Stimulated activated effector memory CD8-positive, alpha-beta T cell treated with anti-CD3 and anti-CD28 coated beads, Interleukin-12 subunit alpha, Interleukin-12 subunit beta, amount 100 ng/mL, for 72 hours (primary cell): ENCODE results near the gene POMGNT2.
A peak's percentile ranks its signal among the peaks of the same experiment; 100 is the strongest.

Experiments
- ATAC-seq: fragments of 150-1000 bp; cut with Tn5 transposase; 2 replicates; pipeline ENCODE4 v1.10.0; 2021
- DNase-seq, 2 donors: peaks; one replicate each; pipeline ENCODE4 v3.0.0; 2021 to 2022; ENCODE audit warnings: low spot score in 2 of 2
- H3K27ac Mint-ChIP-seq: one replicate; pipeline ENCODE4 v1.8.0; 2022; ENCODE audit warnings: mild to moderate bottlenecking, mixed read lengths
- H3K36me3 Mint-ChIP-seq: one replicate; pipeline ENCODE4 v1.8.0; 2022; ENCODE audit warnings: mild to moderate bottlenecking, mixed read lengths
- H3K4me1 Mint-ChIP-seq: one replicate; pipeline ENCODE4 v1.8.0; 2022; ENCODE audit warnings: mixed read lengths
- H3K4me3 Mint-ChIP-seq: one replicate; pipeline ENCODE4 v1.8.0; 2022; ENCODE audit warnings: mild to moderate bottlenecking, mixed read lengths
- H3K9me3 Mint-ChIP-seq: one replicate; pipeline ENCODE4 v1.8.0; 2022; ENCODE audit warnings: mixed read lengths

Gene POMGNT2

GRCh38 chr3:43105596-43106292 lies at the start of gene POMGNT2:
POMGNT2 (minus strand) TSS chr3:43106079; CDS start chr3:43081431, 24,648 bp downstream.
- Mint-ChIP-seq H3K9me3 (no peaks in the 10 kb centered on the region), H3K4me3 (peak within 1 kb of the TSS; percentile 61), H3K4me1 (peaks cover 17% of the 10 kb centered on the region), H3K36me3 (no peaks in the 10 kb centered on the region), H3K27ac (peak within 1 kb of the TSS; percentile 45)
- ATAC-seq: peak; percentile 97
- peak; percentile 81 to 88 for DNase-seq

- DNase-seq (peak in 1 of 2 donors; percentile 41), ATAC-seq (no peak)
- peaks cover 6% of the 10 kb centered on the region for H3K4me1 Mint-ChIP-seq
- H3K9me3 Mint-ChIP-seq: no peaks in the 10 kb centered on the region
- no peak overlapping the region for H3K4me3 Mint-ChIP-seq
- no peaks in the 10 kb centered on the region for H3K36me3 Mint-ChIP-seq
- no peak overlapping the region for H3K27ac Mint-ChIP-seq
Measured at GRCh38 chr3:43154980-43155379, 49.1 kb upstream of the POMGNT2 start.

- no peak overlapping the region for H3K27ac Mint-ChIP-seq
- ATAC-seq: no peak
- H3K9me3 Mint-ChIP-seq: no peaks in the 10 kb centered on the region
- H3K36me3 Mint-ChIP-seq: no peaks in the 10 kb centered on the region
- H3K4me3 Mint-ChIP-seq: no peak overlapping the region
- DNase-seq: peak in 1 of 2 donors; percentile 40
- H3K4me1 Mint-ChIP-seq: peaks cover 6% of the 10 kb centered on the region
Measured at GRCh38 chr3:43153216-43154083, 47.6 kb upstream of the POMGNT2 start.

GRCh38 chr3:43152649-43153048 lies 46.8 kb upstream of the POMGNT2 start:
- peaks cover 6% of the 10 kb centered on the region for H3K4me1 Mint-ChIP-seq
- ATAC-seq: no peak
- DNase-seq: no peak
- H3K9me3 Mint-ChIP-seq: no peaks in the 10 kb centered on the region
- H3K4me3 Mint-ChIP-seq: no peak overlapping the region
- H3K27ac Mint-ChIP-seq: no peak overlapping the region
- no peaks in the 10 kb centered on the region for H3K36me3 Mint-ChIP-seq

- Mint-ChIP-seq H3K36me3 (no peaks in the 10 kb centered on the region), H3K4me3 (no peak overlapping the region), H3K9me3 (peaks cover 3% of the 10 kb centered on the region), H3K27ac (no peak overlapping the region), H3K4me1 (no peaks in the 10 kb centered on the region)
- DNase-seq (no peak), ATAC-seq (no peak)
Measured at GRCh38 chr3:43148033-43148432, 42.2 kb upstream of the POMGNT2 start.

- Mint-ChIP-seq H3K27ac (no peak overlapping the region), H3K4me3 (no peak overlapping the region), H3K4me1 (peaks cover 8% of the 10 kb centered on the region), H3K36me3 (no peaks in the 10 kb centered on the region), H3K9me3 (peaks cover 3% of the 10 kb centered on the region)
- DNase-seq: peak in 1 of 2 donors; percentile 34
- no peak for ATAC-seq
Measured at GRCh38 chr3:43146599-43146998, 40.7 kb upstream of the POMGNT2 start.

- ATAC-seq (no peak), DNase-seq (peak in 1 of 2 donors; percentile 12)
- Mint-ChIP-seq H3K4me1 (peaks cover 8% of the 10 kb centered on the region), H3K36me3 (no peaks in the 10 kb centered on the region), H3K4me3 (no peak overlapping the region), H3K27ac (no peak overlapping the region), H3K9me3 (peaks cover 3% of the 10 kb centered on the region)
Measured at GRCh38 chr3:43144761-43145490, 39.0 kb upstream of the POMGNT2 start.

GRCh38 chr3:43142472-43142871 lies 36.6 kb upstream of the POMGNT2 start:
- H3K9me3 Mint-ChIP-seq: peaks cover 3% of the 10 kb centered on the region

GRCh38 chr3:43138488-43139231 lies 32.8 kb upstream of the POMGNT2 start:
- DNase-seq: peak in 1 of 2 donors; percentile 2
- no peaks in the 10 kb centered on the region for H3K36me3 Mint-ChIP-seq
- peaks cover 5% of the 10 kb centered on the region for H3K9me3 Mint-ChIP-seq
- H3K27ac Mint-ChIP-seq: no peak overlapping the region
- H3K4me1 Mint-ChIP-seq: peaks cover 8% of the 10 kb centered on the region
- ATAC-seq: no peak
- no peak overlapping the region for H3K4me3 Mint-ChIP-seq

More at GRCh38 chr3:43142472-43142871, 36.6 kb upstream of the POMGNT2 start:
- Mint-ChIP-seq H3K4me1 (peaks cover 8% of the 10 kb centered on the region), H3K27ac (no peak overlapping the region), H3K36me3 (no peaks in the 10 kb centered on the region), H3K4me3 (no peak overlapping the region)
- DNase-seq (peak in 1 of 2 donors; percentile 15), ATAC-seq (no peak)

- no peaks in the 10 kb centered on the region for H3K36me3 Mint-ChIP-seq
- peaks cover 5% of the 10 kb centered on the region for H3K9me3 Mint-ChIP-seq
- peak in 1 of 2 donors; percentile 23 for DNase-seq
- no peaks in the 10 kb centered on the region for H3K4me1 Mint-ChIP-seq
- H3K4me3 Mint-ChIP-seq: no peak overlapping the region
- H3K27ac Mint-ChIP-seq: no peak overlapping the region
- ATAC-seq: no peak
Measured at GRCh38 chr3:43132870-43133636, 27.2 kb upstream of the POMGNT2 start.

GRCh38 chr3:43132193-43132592 lies 26.3 kb upstream of the POMGNT2 start:
- ATAC-seq (no peak), DNase-seq (peak in 1 of 2 donors; percentile 8)
- Mint-ChIP-seq H3K36me3 (no peaks in the 10 kb centered on the region), H3K27ac (no peak overlapping the region), H3K4me3 (no peak overlapping the region), H3K4me1 (no peaks in the 10 kb centered on the region), H3K9me3 (peaks cover 5% of the 10 kb centered on the region)

GRCh38 chr3:43128464-43128863 lies 22.6 kb upstream of the POMGNT2 start:
- Mint-ChIP-seq H3K36me3 (no peaks in the 10 kb centered on the region), H3K4me3 (no peak overlapping the region), H3K9me3 (peaks cover 9% of the 10 kb centered on the region), H3K27ac (no peak overlapping the region), H3K4me1 (no peaks in the 10 kb centered on the region)
- ATAC-seq (no peak), DNase-seq (no peak)

- DNase-seq (no peak), ATAC-seq (no peak)
- no peaks in the 10 kb centered on the region for H3K36me3 Mint-ChIP-seq
- H3K4me1 Mint-ChIP-seq: no peaks in the 10 kb centered on the region
- no peak overlapping the region for H3K27ac Mint-ChIP-seq
- H3K9me3 Mint-ChIP-seq: peaks cover 9% of the 10 kb centered on the region
- no peak overlapping the region for H3K4me3 Mint-ChIP-seq
Measured at GRCh38 chr3:43126536-43126935, 20.7 kb upstream of the POMGNT2 start.

GRCh38 chr3:43123895-43124294 lies 18.0 kb upstream of the POMGNT2 start:
- Mint-ChIP-seq H3K36me3 (no peaks in the 10 kb centered on the region), H3K4me3 (no peak overlapping the region), H3K27ac (no peak overlapping the region), H3K4me1 (no peaks in the 10 kb centered on the region), H3K9me3 (peaks cover 9% of the 10 kb centered on the region)
- ATAC-seq: no peak
- no peak for DNase-seq
